ENCODE results near the gene PACSIN1. TPM values are rescaled to one million over a fixed set of nuclear protein-coding genes. Genes with fewer than 3 reads are reported as not detected.

The PACSIN1 gene
- total and polyA plus RNA-seq, 2 of the 4 experiments (the other 2 are of a cell fraction): 0.02 TPM; not detected in 1

DNA sequence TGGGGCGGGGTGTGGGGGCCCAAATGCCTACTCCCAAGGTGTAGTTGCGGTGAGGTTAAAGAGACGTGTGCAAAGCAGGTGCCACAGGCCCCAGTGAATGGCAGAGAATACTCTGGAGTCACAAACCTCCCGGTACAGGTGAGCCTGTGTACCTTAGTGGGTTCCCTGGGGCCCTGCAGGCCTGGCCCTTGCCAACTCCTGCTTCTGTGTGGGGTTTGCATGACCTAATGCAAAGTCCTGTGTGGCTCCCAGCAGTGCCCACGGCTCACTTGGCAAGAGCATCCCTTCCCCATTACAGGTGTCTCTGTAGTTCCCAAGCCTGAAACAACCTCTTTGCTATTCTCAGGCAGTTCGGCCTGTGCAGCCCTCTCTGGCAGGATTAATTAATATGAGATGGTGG lies 72.7 kb downstream of the PACSIN1 start:
- H4K8ac ChIP-seq (ENCODE audit: low read depth in 2 of 2, low read length in 2 of 2): no peak overlapping the region
- no peak overlapping the region for H4K91ac ChIP-seq (ENCODE audit: insufficient read depth, low read depth, low read length)
- DNase-seq: no peak
- no peak overlapping the region for H2BK5ac ChIP-seq (ENCODE audit: low read depth, low read length, poor library complexity, severe bottlenecking)
- H2BK120ac ChIP-seq (ENCODE audit: low read depth, low read length): no peak overlapping the region
- H3K14ac ChIP-seq (replicated peaks; ENCODE audit: low read depth, low read length): no peak overlapping the region
- no peak overlapping the region for H4K5ac ChIP-seq (ENCODE audit: low read depth, low read length)
- no peak overlapping the region for H3K18ac ChIP-seq (ENCODE audit: low read depth, low read length)
- H3K9me1 ChIP-seq (ENCODE audit: insufficient read depth, low read length): no peaks in the 10 kb centered on the region; the same call in 1 of the 2 replicates
- CTCF ChIA-PET: no interaction called here
- POLR2A ChIA-PET (ENCODE audit: unreplicated experiment): no interaction called here
- H3K4me3 ChIP-seq (ENCODE audit: insufficient read depth, low read depth, low read length): no peak overlapping the region
- no peak overlapping the region for H2AK9ac ChIP-seq (replicated peaks; ENCODE audit: low read depth, low read length, poor library complexity)
- H3K27me3 ChIP-seq (ENCODE audit: control insufficient read depth, insufficient read depth, low read length): peaks cover 5% of the 10 kb centered on the region; the same call in 1 of the 2 replicates
- dilution Hi-C loops (cut with HindIII; ENCODE audit: low sequenced_read_pairs, unreplicated experiment): no loop called here
- H3K27ac ChIP-seq (ENCODE audit: insufficient read depth, low read length): no peak overlapping the region
- no peak overlapping the region for H3K9ac ChIP-seq (ENCODE audit: low read depth, low read length)
- no peaks in the 10 kb centered on the region for H4K20me1 ChIP-seq (ENCODE audit: insufficient read depth, low read length)
- WGBS, 2 experiments (ENCODE audit: extremely low coverage in 2 of 2, insufficient read length in 1 of 2): 92% methylated on average over 2 of the region's 6 CpGs; no CpG with 5 or more reads in 1 of the 2 experiments
- H3K56ac ChIP-seq (ENCODE audit: extremely low read depth, insufficient read depth, low read length): no peak overlapping the region
- BruUV-seq (replicated peaks): no TSS peak
- no peaks in the 10 kb centered on the region for H3K9me3 ChIP-seq (ENCODE audit: control insufficient read depth, insufficient read depth, low read length)
- no peak overlapping the region for H2BK20ac ChIP-seq (ENCODE audit: low read depth, low read length)
- no peak overlapping the region for H3K4ac ChIP-seq (ENCODE audit: low read depth, low read length)
- in situ Hi-C loops (cut with MboI; ENCODE audit: low sequenced_read_pairs): no loop called here
- no peak overlapping the region for H2AFZ ChIP-seq (replicated peaks; ENCODE audit: low read length, poor library complexity)
- no peak overlapping the region for H3K23ac ChIP-seq (ENCODE audit: low read depth, low read length)
- no peak for ATAC-seq (ENCODE audit: low read depth)
- H2BK15ac ChIP-seq (ENCODE audit: low read depth, low read length): no peak overlapping the region
- H3K4me2 ChIP-seq (ENCODE audit: low read depth, low read length): no peak overlapping the region
- H3K36me3 ChIP-seq (ENCODE audit: control insufficient read depth, insufficient read depth, low read length): no peaks in the 10 kb centered on the region
- intact Hi-C loops (cut with micrococcal nuclease): no loop called here
- peaks cover under 1% of the 10 kb centered on the region; the same call in 1 of the 2 replicates for H3K4me1 ChIP-seq (ENCODE audit: control insufficient read depth, insufficient read depth, low read length)
- H2AK5ac ChIP-seq (ENCODE audit: low read depth, low read length): no peak overlapping the region
- H3K79me1 ChIP-seq (ENCODE audit: low read depth in 1 of 2, low read length in 2 of 2): no peaks in the 10 kb centered on the region
- TF ChIP-seq MXI1 (IDR thresholded peaks at IDR 0.05; ENCODE audit: borderline replicate concordance, low read depth, low read length): no peak
- TF ChIP-seq MAFK (IDR thresholded peaks at IDR 0.05; ENCODE audit: low read depth, low read length): no peak
- TF ChIP-seq POLR2A (IDR thresholded peaks at IDR 0.05; ENCODE audit: low read depth, low read length): no peak
- TF ChIP-seq CHD1 (IDR thresholded peaks at IDR 0.05; ENCODE audit: low read depth, low read length): no peak
- no peak for TF ChIP-seq RFX5 (IDR thresholded peaks at IDR 0.05; ENCODE audit: low read depth, low read length)
- no peak for TF ChIP-seq NFE2L2 (IDR thresholded peaks at IDR 0.05; ENCODE audit: low read depth, low read length)
- TF ChIP-seq ELK1 (IDR thresholded peaks at IDR 0.05; ENCODE audit: borderline replicate concordance, low read depth, low read length): no peak
- no peak for TF ChIP-seq MAZ (IDR thresholded peaks at IDR 0.05; ENCODE audit: borderline replicate concordance, low read depth, low read length)
- no peak for TF ChIP-seq CEBPB (IDR thresholded peaks at IDR 0.05; ENCODE audit: low read depth, low read length)
- no peak for TF ChIP-seq RAD21 (IDR thresholded peaks at IDR 0.05; ENCODE audit: low read length)
- TF ChIP-seq FOS (IDR thresholded peaks at IDR 0.05; ENCODE audit: low read depth, low read length): no peak
- no peak for TF ChIP-seq RCOR1 (IDR thresholded peaks at IDR 0.05; ENCODE audit: insufficient replicate concordance, low read length)
- TF ChIP-seq BHLHE40 (IDR thresholded peaks at IDR 0.05; ENCODE audit: low read depth, low read length): no peak
- TF ChIP-seq CTCF (conservative IDR thresholded peaks at IDR 0.05; ENCODE audit: low read depth, low read length): no peak
- no peak for TF ChIP-seq USF2 (IDR thresholded peaks at IDR 0.05; ENCODE audit: low read depth, low read length)
